HepG2 (cell line): ENCODE results near the gene QKI. TPM values are rescaled to one million over a fixed set of nuclear protein-coding genes. Genes with fewer than 3 reads are reported as not detected.

ENCODE experiments used
- BRCA1 ChIP-seq: sonication (generic); formaldehyde crosslinking; IDR thresholded peaks from 2 replicates; pipeline ENCODE4 v1.4.0; 2020; ENCODE audit warnings: missing genetic modification reagents
- DNMT1 ChIP-seq: sonication (generic); formaldehyde crosslinking; IDR thresholded peaks from 2 replicates; pipeline ENCODE4 v1.5.1; 2020; ENCODE audit warnings: mild to moderate bottlenecking, missing genetic modification reagents
- ETV5 ChIP-seq: IDR thresholded peaks from 2 replicates; pipeline ENCODE4 v1.6.1; 2018; ENCODE audit warnings: missing biosample characterization, missing genetic modification reagents, inconsistent platforms, borderline replicate concordance
- KAT2B ChIP-seq: fragments of 150-350 bp; IDR thresholded peaks from 2 replicates; pipeline ENCODE4 v1.6.1; 2014; ENCODE audit warnings: low read depth, low read length, borderline replicate concordance
- MED1 ChIP-seq: sonication (generic); formaldehyde crosslinking; IDR thresholded peaks from 2 replicates; pipeline ENCODE4 v1.4.0; 2020; ENCODE audit warnings: missing genetic modification reagents
- MIXL1 ChIP-seq: IDR thresholded peaks from 2 replicates; pipeline ENCODE4 v1.6.1; 2016
- MZF1 ChIP-seq: sonication (generic); formaldehyde crosslinking; IDR thresholded peaks from 2 replicates; pipeline ENCODE4 v1.8.1; 2023; ENCODE audit warnings: mild to moderate bottlenecking, missing genetic modification reagents, borderline replicate concordance
- NR1H2 ChIP-seq: sonication (generic); formaldehyde crosslinking; IDR thresholded peaks from 2 replicates; pipeline ENCODE4 v1.8.1; 2022; ENCODE audit warnings: low read depth, missing genetic modification reagents, borderline replicate concordance
- SP5 ChIP-seq: IDR thresholded peaks from 2 replicates; pipeline ENCODE4 v1.6.1; 2016; ENCODE audit warnings: low read depth, borderline replicate concordance
- SRSF4 ChIP-seq: fragments of 200-400 bp; formaldehyde crosslinking; IDR thresholded peaks from one replicate; pipeline ENCODE4 v1.6.1; 2018; ENCODE audit warnings: mild to moderate bottlenecking, low read depth, low read length, moderate library complexity; ENCODE audit not compliant: poor library complexity, severe bottlenecking
- TRIM24 ChIP-seq: sonication (generic); formaldehyde crosslinking; IDR thresholded peaks from 2 replicates; pipeline ENCODE4 v1.8.0; 2022; ENCODE audit warnings: mild to moderate bottlenecking, missing genetic modification reagents
- ZBTB37 ChIP-seq: sonication (generic); formaldehyde crosslinking; IDR thresholded peaks from 2 replicates; pipeline ENCODE4 v1.4.0; 2020; ENCODE audit warnings: mild to moderate bottlenecking, missing genetic modification reagents
- ZNF234 ChIP-seq: sonication (generic); formaldehyde crosslinking; conservative IDR thresholded peaks from 2 replicates; pipeline ENCODE4 v1.5.1; 2020; ENCODE audit warnings: mild to moderate bottlenecking, missing genetic modification reagents
- ZNF362 ChIP-seq: sonication (generic); formaldehyde crosslinking; IDR thresholded peaks from 2 replicates; pipeline ENCODE4 v1.4.0; 2020; ENCODE audit warnings: missing genetic modification reagents, mild to moderate bottlenecking, borderline replicate concordance
- ZNF562 ChIP-seq: sonication (generic); formaldehyde crosslinking; IDR thresholded peaks from 2 replicates; pipeline ENCODE4 v1.8.0; 2022; ENCODE audit warnings: missing genetic modification reagents, borderline replicate concordance
- ZNF577 ChIP-seq: sonication (generic); formaldehyde crosslinking; IDR thresholded peaks from 2 replicates; pipeline ENCODE4 v1.4.0; 2020; ENCODE audit warnings: mild to moderate bottlenecking, low read depth, missing genetic modification reagents, borderline replicate concordance
- ZNF709 ChIP-seq: sonication (generic); formaldehyde crosslinking; IDR thresholded peaks from 2 replicates; pipeline ENCODE4 v1.5.0; 2020; ENCODE audit warnings: mild to moderate bottlenecking, missing genetic modification reagents
- ZNF749 ChIP-seq: sonication (generic); formaldehyde crosslinking; IDR thresholded peaks from 2 replicates; pipeline ENCODE4 v1.8.0; 2022; ENCODE audit warnings: mild to moderate bottlenecking, missing genetic modification reagents, moderate library complexity, borderline replicate concordance
- ZNF775 ChIP-seq: sonication (generic); formaldehyde crosslinking; IDR thresholded peaks from 2 replicates; pipeline ENCODE4 v1.4.0; 2020; ENCODE audit warnings: missing genetic modification reagents, mild to moderate bottlenecking, moderate library complexity, borderline replicate concordance
- ZNF879 ChIP-seq: sonication (generic); formaldehyde crosslinking; IDR thresholded peaks from 2 replicates; pipeline ENCODE4 v1.8.1; 2023; ENCODE audit warnings: missing genetic modification reagents
- polyA plus RNA-seq, 8 experiments: library from polyadenylated mRNA; depleted of rRNA in 3 of 8; stranded (reverse) in 7 of 8; unstranded in 1 of 8; fragments of >200 nt; fragmentation: Illumina TruSeq in 4 of 8; extraction: Trizol in 4 of 8; gene quantifications; 2 replicates each; pipeline versions ENCODE4 v1.2.1 to v1.2.3, GENCODE V29; 2011 to 2016; ENCODE audit warnings: low read depth in 4 of 8, missing spikeins in 1 of 8, mixed read lengths in 1 of 8; ENCODE audit not compliant: insufficient read depth in 1 of 8
- total RNA-seq, 5 experiments: library from RNA; depleted of rRNA; stranded (reverse); fragments of >200 nt; fragmentation: Illumina TruSeq; extraction: Trizol; gene quantifications; 2 replicates each; pipeline ENCODE4 v1.2.3, GENCODE V29; 2016; ENCODE audit warnings: low read depth in 1 of 5
- TF ChIP-seq, protein P1 (sequence below): sonication (generic); formaldehyde crosslinking; IDR thresholded peaks from 2 replicates; pipeline ENCODE4 v1.5.1; 2020; ENCODE audit warnings: mild to moderate bottlenecking, missing genetic modification reagents, borderline replicate concordance
- TF ChIP-seq, protein P2 (sequence below): sonication (generic); formaldehyde crosslinking; IDR thresholded peaks from 2 replicates; pipeline ENCODE4 v1.5.0; 2020; ENCODE audit warnings: mild to moderate bottlenecking, missing genetic modification reagents, moderate library complexity
- TF ChIP-seq, protein P3 (sequence below): sonication (generic); formaldehyde crosslinking; conservative IDR thresholded peaks from 2 replicates; pipeline ENCODE4 v1.4.0; 2020; ENCODE audit warnings: missing genetic modification reagents
- TF ChIP-seq, protein P4 (sequence below): IDR thresholded peaks from 2 replicates; pipeline ENCODE4 v1.6.1; 2016; ENCODE audit warnings: missing genetic modification reagents, missing compliant biosample characterization

Gene QKI
- total and polyA plus RNA-seq, 2 of the 13 experiments (the other 11 are each of a cell fraction or from before 2014, with no cell fraction given): 136 to 137 TPM

- TF ChIP-seq, protein P1, sequence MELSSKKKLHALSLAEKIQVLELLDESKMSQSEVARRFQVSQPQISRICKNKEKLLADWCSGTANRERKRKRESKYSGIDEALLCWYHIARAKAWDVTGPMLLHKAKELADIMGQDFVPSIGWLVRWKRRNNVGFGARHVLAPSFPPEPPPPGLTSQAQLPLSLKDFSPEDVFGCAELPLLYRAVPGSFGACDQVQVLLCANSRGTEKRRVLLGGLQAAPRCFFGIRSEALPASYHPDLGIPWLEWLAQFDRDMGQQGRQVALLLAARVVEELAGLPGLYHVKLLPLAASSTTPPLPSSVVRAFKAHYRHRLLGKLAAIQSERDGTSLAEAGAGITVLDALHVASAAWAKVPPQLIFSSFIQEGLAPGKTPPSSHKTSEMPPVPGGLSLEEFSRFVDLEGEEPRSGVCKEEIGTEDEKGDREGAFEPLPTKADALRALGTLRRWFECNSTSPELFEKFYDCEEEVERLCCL (CRISPR knock-in tag): no peak
- TF ChIP-seq, protein P2, sequence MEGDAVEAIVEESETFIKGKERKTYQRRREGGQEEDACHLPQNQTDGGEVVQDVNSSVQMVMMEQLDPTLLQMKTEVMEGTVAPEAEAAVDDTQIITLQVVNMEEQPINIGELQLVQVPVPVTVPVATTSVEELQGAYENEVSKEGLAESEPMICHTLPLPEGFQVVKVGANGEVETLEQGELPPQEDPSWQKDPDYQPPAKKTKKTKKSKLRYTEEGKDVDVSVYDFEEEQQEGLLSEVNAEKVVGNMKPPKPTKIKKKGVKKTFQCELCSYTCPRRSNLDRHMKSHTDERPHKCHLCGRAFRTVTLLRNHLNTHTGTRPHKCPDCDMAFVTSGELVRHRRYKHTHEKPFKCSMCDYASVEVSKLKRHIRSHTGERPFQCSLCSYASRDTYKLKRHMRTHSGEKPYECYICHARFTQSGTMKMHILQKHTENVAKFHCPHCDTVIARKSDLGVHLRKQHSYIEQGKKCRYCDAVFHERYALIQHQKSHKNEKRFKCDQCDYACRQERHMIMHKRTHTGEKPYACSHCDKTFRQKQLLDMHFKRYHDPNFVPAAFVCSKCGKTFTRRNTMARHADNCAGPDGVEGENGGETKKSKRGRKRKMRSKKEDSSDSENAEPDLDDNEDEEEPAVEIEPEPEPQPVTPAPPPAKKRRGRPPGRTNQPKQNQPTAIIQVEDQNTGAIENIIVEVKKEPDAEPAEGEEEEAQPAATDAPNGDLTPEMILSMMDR (CRISPR knock-in tag): 0 out of 2 replicates have a peak, but pooled peaks have one; percentile 14
- TF ChIP-seq ETV5 (CRISPR knock-in tag) (peak; percentile 58; the same call in 1 of the 2 replicates), ZNF775 (CRISPR knock-in tag) (no peak), ZBTB37 (no peak), MIXL1 (CRISPR knock-in tag) (no peak), ZNF749 (CRISPR knock-in tag) (no peak), ZNF562 (CRISPR knock-in tag) (no peak), SP5 (CRISPR knock-in tag) (no peak), BRCA1 (no peak), DNMT1 (CRISPR knock-in tag) (no peak), NR1H2 (CRISPR knock-in tag) (no peak), ZNF709 (CRISPR knock-in tag) (no peak), MZF1 (CRISPR knock-in tag) (no peak), KAT2B (no peak), ZNF362 (CRISPR knock-in tag) (no peak), MED1 (CRISPR knock-in tag) (0 out of 2 replicates have a peak, but pooled peaks have one; percentile 13), SRSF4 (no peak), TRIM24 (no peak), ZNF577 (CRISPR knock-in tag) (no peak), ZNF879 (CRISPR knock-in tag) (no peak), ZNF234 (CRISPR knock-in tag) (no peak)
- TF ChIP-seq, protein P3, sequence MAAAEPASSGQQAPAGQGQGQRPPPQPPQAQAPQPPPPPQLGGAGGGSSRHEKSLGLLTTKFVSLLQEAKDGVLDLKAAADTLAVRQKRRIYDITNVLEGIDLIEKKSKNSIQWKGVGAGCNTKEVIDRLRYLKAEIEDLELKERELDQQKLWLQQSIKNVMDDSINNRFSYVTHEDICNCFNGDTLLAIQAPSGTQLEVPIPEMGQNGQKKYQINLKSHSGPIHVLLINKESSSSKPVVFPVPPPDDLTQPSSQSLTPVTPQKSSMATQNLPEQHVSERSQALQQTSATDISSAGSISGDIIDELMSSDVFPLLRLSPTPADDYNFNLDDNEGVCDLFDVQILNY (CRISPR knock-in tag): no peak
- TF ChIP-seq, protein P4, sequence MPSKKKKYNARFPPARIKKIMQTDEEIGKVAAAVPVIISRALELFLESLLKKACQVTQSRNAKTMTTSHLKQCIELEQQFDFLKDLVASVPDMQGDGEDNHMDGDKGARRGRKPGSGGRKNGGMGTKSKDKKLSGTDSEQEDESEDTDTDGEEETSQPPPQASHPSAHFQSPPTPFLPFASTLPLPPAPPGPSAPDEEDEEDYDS (CRISPR knock-in tag): no peak
Observed at GRCh38 chr6:163404825-163405265, 9.7 kb upstream of the QKI start (continued).
